ENCODE results near the gene SAV1. TPM values are rescaled to one million over a fixed set of nuclear protein-coding genes. Genes with fewer than 3 reads are reported as not detected.

SAV1 gene
- total and polyA plus RNA-seq, 10 of the 15 experiments (the other 5 are each of a cell fraction or from before 2014, with no cell fraction given), result 10.1 to 29.1 (median 20.4) TPM

GRCh38 chr14:50620341-50620740, 47.8 kb downstream of the SAV1 start:
- Histone ChIP-seq H3K36me3 (ENCODE audit: control insufficient read depth in 2 of 2, insufficient read depth in 2 of 2, low read length in 1 of 2) (no peaks in the 10 kb centered on the region), H2AFZ (ENCODE audit: control insufficient read depth, low read depth, low read length) (no peak overlapping the region), H3K79me2 (ENCODE audit: control insufficient read depth, insufficient read depth, low read length) (no peaks in the 10 kb centered on the region), H3K9me3 (replicated peaks; ENCODE audit: control insufficient read depth, insufficient read depth, low read length) (no peaks in the 10 kb centered on the region), H3K4me1 (ENCODE audit: control insufficient read depth, insufficient read depth, low read length) (no peaks in the 10 kb centered on the region), H4K20me1 (ENCODE audit: control insufficient read depth, insufficient read depth) (no peaks in the 10 kb centered on the region), H3K27ac (ENCODE audit: control insufficient read depth, insufficient read depth) (no peak overlapping the region), H3K4me2 (ENCODE audit: control insufficient read depth, insufficient read depth) (no peak overlapping the region), H3K4me3 (no peak overlapping the region), H3K27me3 (replicated peaks in 1 of 2; ENCODE audit: control insufficient read depth in 2 of 2, insufficient read depth in 2 of 2, low read length in 1 of 2) (no peaks in the 10 kb centered on the region), H3K9ac (ENCODE audit: control insufficient read depth, insufficient read depth, low read length) (no peak overlapping the region)
- ChIA-PET SMC1A (ENCODE audit: uncharacterized antibody, unreplicated experiment) (interaction anchor here (0.8 to 3.5 kb wide), 19 partner anchors 10 to 242 kb away, joined by 3 to 74 read pairs (median 9); no protein-coding TSS in a partner anchor), RAD21 (ENCODE audit: unreplicated experiment) (interaction anchor here (0.6 to 3.8 kb wide), 20 partner anchors 11 to 243 kb away, joined by 3 to 75 read pairs (median 4); no protein-coding TSS in a partner anchor), CTCF (interaction anchor here (0.7 to 3.1 kb wide), 37 partner anchors 9 to 300 kb away, joined by 3 to 134 read pairs (median 5); no protein-coding TSS in a partner anchor), POLR2A (interaction anchor here (1.1 to 1.2 kb wide), 2 partner anchors 53 to 165 kb away, joined by 3 to 5 read pairs; no protein-coding TSS in a partner anchor)
- WGBS (ENCODE audit: insufficient coverage, insufficient replicate concordance, low lambda C conversion rate, missing lambda C conversion rate), result 61% methylated on average over 4 of the region's 4 CpGs
- intact Hi-C loops (cut with micrococcal nuclease; ENCODE audit: unreplicated experiment), result loop anchor here (5.0 kb wide), 1 partner anchor 157 kb away; no protein-coding TSS in a partner anchor
- BruUV-seq (replicated peaks), result no TSS peak
- no peak for ATAC-seq
- DNase-seq (ENCODE audit: low read depth, low spot score), result no peak
- in situ Hi-C loops (cut with MboI), result loop anchor here (25.0 kb wide), 1 partner anchor 242 kb away; the partner anchor contains the start of gene ABHD12B
- FAIRE-seq, result no peak
- TF ChIP-seq MYC (IDR thresholded peaks at IDR 0.05; ENCODE audit: insufficient read depth, insufficient read length, insufficient replicate concordance, low read length, severe bottlenecking) (no peak), NBN (IDR thresholded peaks at IDR 0.05) (no peak), JUNB (IDR thresholded peaks at IDR 0.05) (no peak), ZBED1 (IDR thresholded peaks at IDR 0.05; ENCODE audit: borderline replicate concordance) (no peak), RAD21 (IDR thresholded peaks at IDR 0.05; ENCODE audit: insufficient read depth, low read depth, low read length) (no peak), MAX (IDR thresholded peaks at IDR 0.05; ENCODE audit: low read depth, low read length) (no peak), NFXL1 (IDR thresholded peaks at IDR 0.05; ENCODE audit: borderline replicate concordance) (no peak), MYB (IDR thresholded peaks at IDR 0.05; ENCODE audit: borderline replicate concordance, low read depth, low read length) (no peak), SMAD5 (IDR thresholded peaks at IDR 0.05; ENCODE audit: low read depth) (no peak), SUPT20H (IDR thresholded peaks at IDR 0.05; ENCODE audit: borderline replicate concordance, control insufficient read depth, low read depth, low read length) (no peak), NFYA (IDR thresholded peaks at IDR 0.05; ENCODE audit: borderline replicate concordance, low read depth, low read length) (no peak), EED (IDR thresholded peaks at IDR 0.05; ENCODE audit: low read depth) (no peak), NFIC (IDR thresholded peaks at IDR 0.05; ENCODE audit: low read depth, low read length) (no peak), POLR2A (IDR thresholded peaks at IDR 0.05; ENCODE audit: low read depth, low read length) (no peak), CHD2 (IDR thresholded peaks at IDR 0.05; ENCODE audit: borderline replicate concordance, low read depth, low read length) (no peak), E2F8 (IDR thresholded peaks at IDR 0.05; ENCODE audit: low read depth, partially characterized antibody) (no peak), ZBTB4 (CRISPR knock-in tag; IDR thresholded peaks at IDR 0.05) (no peak), SREBF2 (IDR thresholded peaks at IDR 0.05; ENCODE audit: low read length) (no peak)

All from GM12878 (cell line).